Stimulated activated naive B cell treated with anti-CD40 and anti-IgM and Interleukin-4, amounts not matched to agents 10 μg/mL and 1 μg/mL and 100 μg/mL, for 72 hours (primary cell): Measurements from ENCODE around the gene GPC1.
"Not testable (repeated sequence)": the region's sequence is repeated elsewhere in the genome, so short reads cannot be mapped to it uniquely, and the experiment has no call there.

Experiments used
- ATAC-seq, 2 donors: fragments of 150-1000 bp; cut with Tn5 transposase; replicated peaks; 2 replicates each; pipeline ENCODE4 v1.10.0; 2021; ENCODE audit warnings: moderate library complexity in 1 of 2
- DNase-seq: peaks from one replicate; pipeline ENCODE4 v3.0.0; 2021
- H3K27ac Mint-ChIP-seq: one replicate; pipeline ENCODE4 v1.8.0; 2022; ENCODE audit warnings: mild to moderate bottlenecking, mixed read lengths
- H3K27me3 Mint-ChIP-seq, 2 donors: one replicate each; pipeline ENCODE4 v1.8.0; 2022; ENCODE audit warnings: mixed read lengths in 2 of 2
- H3K36me3 Mint-ChIP-seq, 2 donors: one replicate each; pipeline ENCODE4 v1.8.0; 2022; ENCODE audit warnings: mixed read lengths in 2 of 2, mild to moderate bottlenecking in 1 of 2
- H3K4me1 Mint-ChIP-seq, 2 donors: one replicate each; pipeline ENCODE4 v1.8.0; 2022; ENCODE audit warnings: mixed read lengths in 2 of 2, mild to moderate bottlenecking in 1 of 2
- H3K4me3 Mint-ChIP-seq, 2 donors: one replicate each; pipeline ENCODE4 v1.8.0; 2022; ENCODE audit warnings: mild to moderate bottlenecking in 2 of 2, mixed read lengths in 2 of 2, moderate library complexity in 1 of 2
- H3K9me3 Mint-ChIP-seq, 2 donors: one replicate each; pipeline ENCODE4 v1.8.0; 2022; ENCODE audit warnings: mixed read lengths in 2 of 2, mild to moderate bottlenecking in 1 of 2

GPC1 gene, protein sequence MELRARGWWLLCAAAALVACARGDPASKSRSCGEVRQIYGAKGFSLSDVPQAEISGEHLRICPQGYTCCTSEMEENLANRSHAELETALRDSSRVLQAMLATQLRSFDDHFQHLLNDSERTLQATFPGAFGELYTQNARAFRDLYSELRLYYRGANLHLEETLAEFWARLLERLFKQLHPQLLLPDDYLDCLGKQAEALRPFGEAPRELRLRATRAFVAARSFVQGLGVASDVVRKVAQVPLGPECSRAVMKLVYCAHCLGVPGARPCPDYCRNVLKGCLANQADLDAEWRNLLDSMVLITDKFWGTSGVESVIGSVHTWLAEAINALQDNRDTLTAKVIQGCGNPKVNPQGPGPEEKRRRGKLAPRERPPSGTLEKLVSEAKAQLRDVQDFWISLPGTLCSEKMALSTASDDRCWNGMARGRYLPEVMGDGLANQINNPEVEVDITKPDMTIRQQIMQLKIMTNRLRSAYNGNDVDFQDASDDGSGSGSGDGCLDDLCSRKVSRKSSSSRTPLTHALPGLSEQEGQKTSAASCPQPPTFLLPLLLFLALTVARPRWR

DNA sequence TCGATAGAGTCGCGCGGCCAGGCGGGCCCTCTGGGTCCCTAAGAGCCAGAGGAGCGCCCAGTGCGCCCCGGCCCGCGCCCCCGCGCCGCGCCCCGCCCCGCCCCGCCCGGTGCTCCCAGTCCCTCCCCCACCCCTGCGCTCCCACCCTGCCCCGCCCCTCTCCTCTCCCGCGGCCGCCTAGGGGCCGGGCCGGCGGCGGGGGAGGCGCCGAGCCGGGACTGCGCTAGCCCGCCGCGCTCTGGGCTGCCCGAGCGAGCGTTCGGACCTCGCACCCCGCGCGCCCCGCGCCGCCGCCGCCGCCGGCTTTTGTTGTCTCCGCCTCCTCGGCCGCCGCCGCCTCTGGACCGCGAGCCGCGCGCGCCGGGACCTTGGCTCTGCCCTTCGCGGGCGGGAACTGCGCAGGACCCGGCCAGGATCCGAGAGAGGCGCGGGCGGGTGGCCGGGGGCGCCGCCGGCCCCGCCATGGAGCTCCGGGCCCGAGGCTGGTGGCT lies at the start of gene GPC1:
TSS of gene GPC1 (plus strand) at position 207 of the 491 bp plus-strand sequence. CDS start at position 463, 256 bp downstream.
- peaks cover 40 to 51% of the 10 kb centered on the region in 2 donors for H3K27me3 Mint-ChIP-seq
- DNase-seq (peak; percentile 27), ATAC-seq (peak; percentile 75 to 79)
- no peaks in the 10 kb centered on the region for H3K9me3 Mint-ChIP-seq
- no peaks in the 10 kb centered on the region for H3K36me3 Mint-ChIP-seq
- H3K4me3 Mint-ChIP-seq, result peak within 1 kb of the TSS; percentile 80 to 86
- H3K27ac Mint-ChIP-seq, result peak within 1 kb of the TSS; percentile 62
- H3K4me1 Mint-ChIP-seq, result peaks cover 14 to 33% of the 10 kb centered on the region in 2 donors

DNA sequence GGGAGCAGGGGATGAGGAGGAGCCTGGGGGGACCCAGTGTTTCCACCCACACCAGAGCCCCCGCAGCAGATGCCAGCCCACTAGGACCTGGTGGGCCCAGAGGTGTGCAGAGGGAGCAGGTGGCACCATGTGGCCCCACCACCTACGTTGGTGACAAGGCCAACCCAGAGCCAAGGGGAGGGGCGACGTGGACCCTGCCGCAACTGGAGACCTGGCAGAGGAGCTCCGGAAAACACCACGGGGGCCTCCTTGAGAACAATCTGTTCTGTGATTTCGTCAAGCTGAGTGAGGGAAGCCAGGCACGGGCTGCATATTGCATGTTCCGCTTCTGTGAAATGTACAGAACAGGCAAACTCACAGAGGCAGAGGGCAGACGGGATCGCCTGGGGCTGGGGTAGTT lies 49.1 kb upstream of the GPC1 start:
- H3K27ac Mint-ChIP-seq, result no peak overlapping the region
- H3K36me3 Mint-ChIP-seq, result no peaks in the 10 kb centered on the region
- no peak for ATAC-seq
- H3K4me3 Mint-ChIP-seq, result no peak overlapping the region
- no peaks in the 10 kb centered on the region for H3K9me3 Mint-ChIP-seq
- no peak for DNase-seq
- no peaks in the 10 kb centered on the region for H3K4me1 Mint-ChIP-seq
- peaks cover 18% of the 10 kb centered on the region in 2 donors for H3K27me3 Mint-ChIP-seq

DNA sequence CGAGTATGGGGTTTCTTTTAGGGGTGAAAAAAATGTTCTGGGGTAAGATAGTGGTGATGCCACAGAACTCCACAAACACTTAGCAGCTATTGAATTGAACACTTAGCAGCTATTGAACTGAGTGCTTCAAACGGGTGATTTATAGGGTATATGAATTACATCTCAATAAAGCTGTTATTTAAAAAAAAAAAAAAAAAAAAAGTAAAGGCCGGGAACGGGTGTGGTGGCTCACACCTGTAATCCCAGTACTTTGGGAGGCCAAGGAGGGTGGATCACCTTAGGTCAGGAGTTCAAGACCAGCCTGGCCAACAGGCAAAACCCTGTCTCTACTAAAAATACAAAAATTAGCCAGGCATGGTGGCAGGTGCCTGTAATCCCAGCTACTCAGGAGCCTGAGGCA lies 48.7 kb upstream of the GPC1 start:
- H3K36me3 Mint-ChIP-seq, H3K27ac Mint-ChIP-seq: not testable (repeated sequence)

DNA sequence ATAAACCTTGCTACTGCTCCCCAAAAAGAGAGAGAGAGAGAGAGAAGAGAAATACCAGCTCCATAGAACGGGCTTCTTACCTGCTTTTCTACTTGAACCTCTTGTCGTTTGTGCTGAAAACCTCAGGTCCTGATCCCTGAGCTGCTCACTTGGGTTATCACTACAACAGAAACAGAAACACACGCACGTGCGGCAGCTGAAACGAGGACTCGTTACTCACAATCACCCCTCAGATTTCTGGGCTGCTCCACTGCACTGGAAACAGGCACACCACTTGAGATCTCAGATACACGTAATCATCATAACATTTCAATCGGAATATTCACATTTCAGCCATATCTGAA lies 48.2 kb upstream of the GPC1 start:
- Mint-ChIP-seq H3K4me3 (no peak overlapping the region), H3K27me3 (peaks cover 18% of the 10 kb centered on the region in 2 donors), H3K27ac (no peak overlapping the region), H3K4me1 (no peaks in the 10 kb centered on the region), H3K36me3 (no peaks in the 10 kb centered on the region), H3K9me3 (no peaks in the 10 kb centered on the region)
- ATAC-seq (no peak), DNase-seq (no peak)

More for the DNA sequence above, 48.7 kb upstream of the GPC1 start:
- H3K4me1 Mint-ChIP-seq, H3K9me3 Mint-ChIP-seq, DNase-seq, ATAC-seq, H3K4me3 Mint-ChIP-seq: not testable (repeated sequence)
- peaks cover 18% of the 10 kb centered on the region in 2 donors for H3K27me3 Mint-ChIP-seq

DNA sequence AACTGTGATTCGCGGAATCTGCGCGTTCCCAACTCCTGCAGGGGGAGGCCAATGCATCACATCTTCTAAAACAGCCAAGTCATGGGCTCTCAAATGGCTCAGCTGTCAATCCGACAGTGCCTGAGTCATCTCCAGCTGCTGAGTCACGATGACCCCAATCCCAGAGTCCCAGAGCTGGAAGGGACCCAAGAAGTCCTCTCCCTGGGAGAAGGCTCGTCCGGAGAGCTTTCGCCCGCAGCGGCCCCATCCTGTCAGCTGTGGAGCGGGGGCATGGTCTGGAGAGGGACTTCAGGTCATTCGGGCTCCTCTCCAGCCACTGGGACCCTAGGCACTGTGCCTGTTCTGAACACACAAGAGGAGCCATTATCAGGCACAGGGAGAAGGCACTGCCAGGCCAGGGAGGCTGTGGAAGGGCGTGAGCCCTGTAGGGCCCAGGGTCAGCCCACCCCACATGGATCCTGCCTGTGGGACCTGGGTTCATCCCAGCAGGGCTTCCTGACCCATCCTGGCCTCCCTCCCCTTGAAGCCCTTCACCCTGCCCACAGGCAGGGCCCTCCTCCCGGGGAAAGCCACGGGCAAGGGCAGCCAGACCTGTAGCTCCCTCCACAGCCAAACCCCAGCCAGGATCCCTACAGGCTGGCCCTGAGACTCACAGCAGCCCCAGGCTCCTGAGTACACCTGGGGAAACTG lies 47.6 kb upstream of the GPC1 start:
- DNase-seq, result no peak
- Mint-ChIP-seq H3K27ac (no peak overlapping the region), H3K4me1 (no peaks in the 10 kb centered on the region), H3K27me3 (peaks cover 14 to 16% of the 10 kb centered on the region in 2 donors), H3K36me3 (no peaks in the 10 kb centered on the region), H3K4me3 (no peak overlapping the region), H3K9me3 (no peaks in the 10 kb centered on the region)
- ATAC-seq, result no peak

DNA sequence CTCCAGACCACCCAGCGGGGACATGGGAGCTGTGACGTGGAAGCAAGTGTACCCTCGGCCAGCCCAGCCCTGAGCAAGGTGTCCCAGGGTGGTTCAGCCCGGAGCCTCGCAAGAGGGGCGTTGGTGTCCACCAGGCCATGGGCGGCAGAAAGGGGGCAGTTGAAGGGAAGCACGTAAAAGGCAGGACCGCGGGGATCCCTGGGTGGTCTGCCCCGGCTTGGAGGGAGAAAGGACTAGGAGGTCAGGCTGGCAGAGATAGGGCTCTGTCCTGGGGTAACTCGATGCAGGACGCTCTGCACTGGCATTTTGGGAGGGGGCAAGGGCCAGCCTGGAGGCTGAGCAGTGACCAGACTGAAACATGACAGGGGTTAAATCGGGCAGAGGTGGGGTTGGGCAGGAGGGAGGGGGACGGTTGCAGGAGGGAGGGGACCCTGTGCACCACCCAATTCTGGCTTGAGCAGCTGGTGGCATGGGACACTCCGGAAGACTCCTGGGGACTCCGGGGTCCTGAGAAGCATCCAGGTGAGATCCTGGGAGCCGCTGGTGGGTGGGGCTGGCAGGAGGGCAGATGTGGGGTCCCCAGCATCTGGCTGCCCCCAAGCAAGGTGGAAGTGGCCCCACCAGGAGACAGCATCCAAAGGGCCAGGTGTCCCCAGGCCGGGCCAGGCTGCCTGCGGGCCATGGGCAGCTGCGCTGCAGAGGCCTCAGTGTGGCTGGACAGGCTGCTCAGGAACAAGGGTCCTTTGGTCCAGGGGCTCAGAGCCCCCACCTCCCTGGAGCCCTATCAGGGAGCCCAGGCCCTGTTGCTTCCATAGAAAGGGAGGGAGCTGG lies 46.8 kb upstream of the GPC1 start:
- Mint-ChIP-seq H3K27me3 (peaks cover 8 to 9% of the 10 kb centered on the region in 2 donors), H3K36me3 (no peaks in the 10 kb centered on the region), H3K4me1 (no peaks in the 10 kb centered on the region), H3K4me3 (no peak overlapping the region), H3K27ac (no peak overlapping the region), H3K9me3 (no peaks in the 10 kb centered on the region)
- ATAC-seq (no peak), DNase-seq (no peak)

DNA sequence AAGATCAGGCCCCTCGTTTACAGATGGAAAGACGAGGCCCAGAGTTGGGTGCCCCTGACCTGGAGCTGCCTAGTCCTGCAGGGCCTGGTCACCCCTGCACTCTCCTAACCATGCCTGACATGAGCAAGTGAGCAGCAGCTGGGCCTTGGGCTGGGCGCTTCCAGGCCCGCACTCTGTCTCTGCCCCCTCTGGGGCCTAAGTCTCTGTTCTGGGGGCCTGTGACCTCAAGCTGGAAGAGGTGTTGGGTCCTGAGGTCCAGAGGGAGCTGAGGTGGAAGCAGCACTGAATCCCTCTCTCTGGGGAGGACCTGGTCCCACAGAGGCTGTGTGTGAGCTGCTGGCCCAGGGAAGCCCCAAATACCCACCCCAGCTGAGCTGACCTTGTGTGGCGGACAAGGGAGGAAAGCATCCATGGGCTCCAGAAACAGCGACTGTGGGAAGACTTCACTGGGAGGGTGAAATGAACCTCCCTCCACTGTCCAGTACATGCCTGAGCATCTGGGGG lies 46.1 kb upstream of the GPC1 start:
- Mint-ChIP-seq H3K27ac (no peak overlapping the region), H3K4me3 (no peak overlapping the region), H3K9me3 (no peaks in the 10 kb centered on the region)

DNA sequence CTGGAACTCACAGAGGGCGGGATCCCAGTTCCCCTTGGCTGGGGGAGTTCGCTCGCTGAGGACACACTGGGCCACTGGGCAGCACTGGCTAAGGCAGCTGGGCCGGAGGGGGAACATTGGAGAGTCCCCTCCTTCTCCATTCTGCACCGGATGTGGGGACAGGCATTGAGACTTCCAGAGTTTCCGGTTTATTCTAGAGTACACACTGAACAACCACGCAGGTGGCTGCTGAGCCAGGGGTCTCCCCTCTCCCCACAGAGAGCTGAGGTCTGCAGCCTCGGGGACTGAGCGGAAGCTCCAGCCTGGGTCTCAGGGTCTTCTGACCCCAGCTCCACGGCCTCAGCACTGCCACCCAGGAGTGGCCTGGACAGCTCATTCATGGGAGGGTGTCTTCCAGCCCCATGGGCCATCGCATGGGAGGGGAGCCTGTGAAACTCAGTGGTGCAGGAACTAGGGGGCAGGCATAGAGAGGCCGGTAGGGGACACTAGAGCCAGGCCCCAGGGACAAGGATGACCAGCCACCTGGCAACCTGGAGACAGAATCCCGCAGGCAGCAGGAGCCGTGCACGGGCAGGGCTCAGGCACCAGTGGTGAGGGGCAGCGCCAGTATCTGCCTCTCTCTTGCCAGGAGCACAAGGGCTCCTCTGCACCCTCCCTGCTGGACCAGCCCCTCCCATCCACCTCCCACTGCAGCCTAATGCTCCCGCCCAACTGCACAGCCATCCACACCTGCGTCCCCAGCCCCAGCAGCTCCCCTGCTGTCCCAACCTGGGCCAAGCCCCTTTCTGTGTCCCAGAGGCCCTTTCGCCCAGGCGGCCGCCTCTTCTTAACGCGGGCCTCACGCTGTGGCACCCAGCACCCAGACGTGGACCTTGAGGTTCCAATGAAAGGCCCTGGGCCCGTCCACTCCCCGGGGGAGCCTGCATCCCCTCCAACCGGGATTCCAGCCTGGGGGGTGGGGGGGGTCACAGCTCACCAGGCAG lies 45.1 kb upstream of the GPC1 start:
- DNase-seq (no peak), ATAC-seq (no peak)
- Mint-ChIP-seq H3K9me3 (no peaks in the 10 kb centered on the region), H3K36me3 (no peaks in the 10 kb centered on the region), H3K27me3 (no peaks in the 10 kb centered on the region), H3K4me3 (no peak overlapping the region), H3K4me1 (no peaks in the 10 kb centered on the region), H3K27ac (no peak overlapping the region)

More for the DNA sequence above, 46.1 kb upstream of the GPC1 start:
- peaks cover 4 to 6% of the 10 kb centered on the region in 2 donors for H3K27me3 Mint-ChIP-seq
- DNase-seq (no peak), ATAC-seq (no peak)
- no peaks in the 10 kb centered on the region for H3K4me1 Mint-ChIP-seq
- no peaks in the 10 kb centered on the region for H3K36me3 Mint-ChIP-seq

DNA sequence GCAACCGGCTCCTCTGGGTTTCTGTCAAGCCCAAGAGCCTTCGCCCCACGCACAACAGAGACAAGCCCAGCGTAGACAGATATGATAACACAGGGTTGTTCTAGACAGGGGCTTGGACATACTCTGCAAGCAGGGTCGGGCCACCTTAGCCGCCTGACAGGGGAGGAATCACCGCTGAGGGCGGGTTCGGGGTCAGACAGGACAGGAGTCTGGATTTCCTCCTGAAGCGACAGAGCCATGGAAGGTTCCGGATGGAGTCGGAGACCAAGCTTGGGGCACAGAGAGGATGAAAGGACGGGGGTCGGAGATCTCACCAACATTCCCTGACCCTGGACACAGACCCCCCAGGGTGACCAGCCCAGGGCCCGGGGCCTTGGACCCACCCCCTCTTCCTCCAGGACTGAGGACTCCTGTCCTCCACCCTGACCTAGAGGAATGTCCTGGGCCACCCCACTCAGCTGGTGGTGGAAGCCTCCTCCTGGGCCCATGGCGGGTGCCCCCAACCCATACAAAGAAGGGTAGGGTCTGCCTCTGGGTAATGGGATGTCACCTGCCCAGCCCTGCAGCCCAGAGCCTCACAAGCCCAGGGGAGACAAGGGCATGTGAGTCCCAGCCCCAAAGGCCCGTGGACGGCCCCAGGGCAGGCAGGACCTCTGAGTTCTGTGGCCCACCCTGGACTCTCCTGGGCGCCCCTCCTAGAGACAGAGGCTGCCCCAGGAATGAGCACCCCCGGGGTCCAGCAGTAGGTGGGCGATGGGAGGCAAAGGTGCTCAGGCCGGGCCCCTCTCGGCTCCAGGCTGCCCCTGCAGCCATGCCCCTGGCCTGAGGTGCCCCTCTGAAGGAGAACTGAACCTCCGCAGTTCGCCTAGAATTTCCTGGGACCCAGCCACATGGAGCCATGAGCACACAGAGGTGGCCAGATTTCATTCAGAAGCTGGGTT lies 44.1 kb upstream of the GPC1 start:
- no peaks in the 10 kb centered on the region for H3K36me3 Mint-ChIP-seq
- no peaks in the 10 kb centered on the region for H3K9me3 Mint-ChIP-seq
- no peaks in the 10 kb centered on the region for H3K27me3 Mint-ChIP-seq
- H3K4me3 Mint-ChIP-seq, result no peak overlapping the region
- H3K27ac Mint-ChIP-seq, result no peak overlapping the region
- ATAC-seq (no peak), DNase-seq (no peak)
- no peaks in the 10 kb centered on the region for H3K4me1 Mint-ChIP-seq

DNA sequence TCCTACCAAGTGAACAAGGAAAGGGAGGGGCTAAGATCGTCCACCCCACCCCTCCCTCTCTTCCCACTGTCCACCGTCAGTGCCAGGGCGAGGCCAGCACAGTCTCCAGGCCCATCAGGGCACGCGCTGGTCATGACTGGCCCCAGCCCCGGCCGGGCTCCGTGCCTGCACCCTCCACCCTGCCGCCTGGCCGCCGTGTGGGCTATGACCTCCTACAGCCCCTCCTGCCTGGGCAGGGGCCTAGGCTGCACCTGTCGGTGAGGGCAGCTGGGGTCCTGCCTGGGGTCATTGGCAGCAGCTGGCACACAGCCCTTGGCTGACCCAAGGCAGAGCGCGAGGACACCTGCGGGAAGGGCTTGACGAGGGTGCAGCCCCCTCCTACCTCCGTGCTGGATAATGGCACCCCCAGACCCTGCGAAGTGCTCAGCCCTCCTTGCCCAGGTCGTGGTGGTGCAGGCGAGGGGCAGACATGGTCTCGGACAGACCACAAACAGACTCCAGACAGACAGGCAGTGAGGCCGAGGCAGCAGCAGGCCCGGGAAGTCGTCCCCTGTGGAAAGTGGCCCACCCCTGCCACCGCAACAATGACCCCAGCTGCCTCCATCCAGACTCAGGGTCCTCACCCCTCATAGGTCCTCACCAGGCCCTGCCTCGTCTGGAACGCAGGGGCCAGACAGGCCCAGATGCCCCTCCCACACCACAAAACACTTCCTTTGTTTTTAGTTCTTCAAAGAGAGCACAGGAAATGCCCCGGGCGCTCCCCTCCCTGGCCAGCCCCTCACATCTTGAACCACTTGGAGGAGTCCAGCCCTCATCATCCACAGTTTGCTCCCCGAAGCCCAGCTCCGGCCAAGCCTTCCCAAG lies 43.1 kb upstream of the GPC1 start:
- Mint-ChIP-seq H3K27me3 (no peaks in the 10 kb centered on the region), H3K4me3 (no peak overlapping the region), H3K36me3 (no peaks in the 10 kb centered on the region), H3K27ac (no peak overlapping the region), H3K4me1 (no peaks in the 10 kb centered on the region), H3K9me3 (no peaks in the 10 kb centered on the region)
- DNase-seq (no peak), ATAC-seq (no peak)

DNA sequence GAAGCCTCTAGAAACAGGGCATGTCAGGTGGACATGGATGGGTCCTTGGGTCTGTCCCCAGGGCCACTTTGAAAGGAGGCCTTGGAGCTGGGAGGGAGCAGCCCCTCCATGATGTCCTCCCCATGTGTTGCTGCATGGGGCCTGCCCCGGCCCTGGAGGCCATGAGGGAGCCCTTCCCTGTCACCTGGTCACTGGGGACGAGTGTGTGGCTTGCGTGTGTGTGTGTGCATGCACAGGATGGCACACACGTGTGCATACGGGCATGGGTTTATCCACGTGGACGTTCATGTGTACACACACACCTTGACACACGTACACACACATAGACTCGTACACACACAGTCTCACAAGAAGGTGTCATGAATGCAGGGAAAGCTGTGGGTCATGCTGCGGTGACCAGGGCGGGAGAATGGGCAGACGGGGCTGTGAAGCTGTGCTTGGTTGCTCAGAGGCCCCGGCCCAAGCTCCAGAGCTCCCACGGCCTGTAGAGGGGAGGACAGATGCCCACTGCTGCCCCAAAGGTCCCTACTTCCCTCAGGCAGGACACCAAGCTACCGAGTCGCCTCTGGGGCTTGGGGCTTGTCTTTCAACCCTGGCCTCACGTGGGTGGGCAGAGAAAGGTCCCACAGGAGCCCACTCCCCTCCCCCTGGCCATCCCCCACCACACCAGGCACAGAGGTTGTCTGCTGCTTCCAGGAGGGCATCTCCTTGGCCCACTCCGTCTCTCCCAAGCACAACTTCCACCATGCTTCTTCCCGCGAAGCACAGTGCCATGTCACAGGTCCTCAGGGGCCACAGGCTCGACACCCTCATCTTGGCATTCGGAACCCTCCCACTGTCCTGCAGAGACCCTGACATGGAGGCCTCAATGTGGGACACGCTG lies 42.3 kb upstream of the GPC1 start:
- H3K4me1 Mint-ChIP-seq, result no peaks in the 10 kb centered on the region
- H3K36me3 Mint-ChIP-seq, result no peaks in the 10 kb centered on the region
- no peak for DNase-seq
- H3K27ac Mint-ChIP-seq, result no peak overlapping the region
- H3K4me3 Mint-ChIP-seq, result no peak overlapping the region
- no peaks in the 10 kb centered on the region for H3K27me3 Mint-ChIP-seq
- no peak for ATAC-seq
- no peaks in the 10 kb centered on the region for H3K9me3 Mint-ChIP-seq
